Activated naive CD8-positive, alpha-beta T cell treated with anti-CD3 and anti-CD28 coated beads for 36 hours (primary cell): ENCODE data around the gene PRICKLE2. TPM values are rescaled to one million over a fixed set of nuclear protein-coding genes. Genes with fewer than 3 reads are reported as not detected.

ENCODE experiments used
- DNase-seq: peaks from one replicate; pipeline ENCODE4 v3.0.0; 2021
- H3K27ac Mint-ChIP-seq: one replicate; pipeline ENCODE4 v1.8.0; 2022; ENCODE audit warnings: mild to moderate bottlenecking, moderate library complexity, mixed read lengths
- H3K27me3 Mint-ChIP-seq: one replicate; pipeline ENCODE4 v1.8.0; 2022; ENCODE audit warnings: mild to moderate bottlenecking, mixed read lengths
- H3K36me3 Mint-ChIP-seq: one replicate; pipeline ENCODE4 v1.8.0; 2021; ENCODE audit warnings: mild to moderate bottlenecking, mixed read lengths
- H3K4me1 Mint-ChIP-seq: one replicate; pipeline ENCODE4 v1.8.0; 2021; ENCODE audit warnings: mixed read lengths
- H3K4me3 Mint-ChIP-seq: one replicate; pipeline ENCODE4 v1.8.0; 2022; ENCODE audit warnings: mild to moderate bottlenecking, moderate library complexity, mixed read lengths
- H3K9me3 Mint-ChIP-seq: one replicate; pipeline ENCODE4 v1.8.0; 2022; ENCODE audit warnings: mixed read lengths
- total RNA-seq, 2 experiments: library from RNA; stranded (reverse); gene quantifications; one replicate each; pipeline ENCODE4 v1.2.3, GENCODE V29; 2021

The PRICKLE2 gene
- not detected for total RNA-seq

GRCh38 chr3:64224826-64225610 is at the start of gene PRICKLE2:
Gene PRICKLE2 (minus strand): TSS chr3:64225466. CDS start chr3:64198927, 26,539 bp downstream.
- Mint-ChIP-seq H3K27me3 (peaks cover 33% of the 10 kb centered on the region), H3K4me3 (no peak within 1 kb of the TSS), H3K27ac (no peak within 1 kb of the TSS), H3K9me3 (no peaks in the 10 kb centered on the region), H3K36me3 (no peaks in the 10 kb centered on the region), H3K4me1 (peaks cover 2% of the 10 kb centered on the region)
- peak; percentile 1 for DNase-seq

- Mint-ChIP-seq H3K27me3 (peaks cover 25% of the 10 kb centered on the region), H3K9me3 (no peaks in the 10 kb centered on the region), H3K4me3 (no peak overlapping the region), H3K27ac (no peak overlapping the region), H3K36me3 (no peaks in the 10 kb centered on the region), H3K4me1 (no peaks in the 10 kb centered on the region)
- DNase-seq: no peak
Measured at GRCh38 chr3:64272842-64273241, 47.6 kb upstream of the PRICKLE2 start.

GRCh38 chr3:64272271-64272670 is 47.0 kb upstream of the PRICKLE2 start:
- Mint-ChIP-seq H3K27me3 (peaks cover 27% of the 10 kb centered on the region), H3K9me3 (no peaks in the 10 kb centered on the region), H3K27ac (no peak overlapping the region), H3K4me1 (no peaks in the 10 kb centered on the region), H3K4me3 (no peak overlapping the region), H3K36me3 (no peaks in the 10 kb centered on the region)
- DNase-seq: no peak

GRCh38 chr3:64271631-64272030 is 46.4 kb upstream of the PRICKLE2 start:
- Mint-ChIP-seq H3K4me3 (no peak overlapping the region), H3K9me3 (no peaks in the 10 kb centered on the region), H3K27ac (no peak overlapping the region), H3K27me3 (peaks cover 34% of the 10 kb centered on the region), H3K36me3 (no peaks in the 10 kb centered on the region), H3K4me1 (no peaks in the 10 kb centered on the region)
- no peak for DNase-seq

- no peaks in the 10 kb centered on the region for H3K4me1 Mint-ChIP-seq
- DNase-seq: no peak
- H3K27ac Mint-ChIP-seq: no peak overlapping the region
- H3K9me3 Mint-ChIP-seq: no peaks in the 10 kb centered on the region
- H3K36me3 Mint-ChIP-seq: no peaks in the 10 kb centered on the region
- H3K27me3 Mint-ChIP-seq: peaks cover 41% of the 10 kb centered on the region
- no peak overlapping the region for H3K4me3 Mint-ChIP-seq
Measured at GRCh38 chr3:64270866-64271260, 45.6 kb upstream of the PRICKLE2 start.

- H3K36me3 Mint-ChIP-seq: no peaks in the 10 kb centered on the region
- H3K9me3 Mint-ChIP-seq: no peaks in the 10 kb centered on the region
- DNase-seq: no peak
- no peak overlapping the region for H3K4me3 Mint-ChIP-seq
- peaks cover 46% of the 10 kb centered on the region for H3K27me3 Mint-ChIP-seq
- no peaks in the 10 kb centered on the region for H3K4me1 Mint-ChIP-seq
- H3K27ac Mint-ChIP-seq: no peak overlapping the region
Measured at GRCh38 chr3:64270142-64270865, 45.0 kb upstream of the PRICKLE2 start.

- Mint-ChIP-seq H3K36me3 (no peaks in the 10 kb centered on the region), H3K4me3 (no peak overlapping the region), H3K4me1 (no peaks in the 10 kb centered on the region), H3K27ac (no peak overlapping the region), H3K27me3 (peaks cover 51% of the 10 kb centered on the region), H3K9me3 (no peaks in the 10 kb centered on the region)
- DNase-seq: no peak
Measured at GRCh38 chr3:64268926-64269325, 43.7 kb upstream of the PRICKLE2 start.

- H3K4me3 Mint-ChIP-seq: no peak overlapping the region
- no peak for DNase-seq
- H3K27ac Mint-ChIP-seq: no peak overlapping the region
- peaks cover 48% of the 10 kb centered on the region for H3K27me3 Mint-ChIP-seq
- H3K4me1 Mint-ChIP-seq: no peaks in the 10 kb centered on the region
- H3K36me3 Mint-ChIP-seq: no peaks in the 10 kb centered on the region
- no peaks in the 10 kb centered on the region for H3K9me3 Mint-ChIP-seq
Measured at GRCh38 chr3:64267721-64268604, 42.7 kb upstream of the PRICKLE2 start.

GRCh38 chr3:64266983-64267382 is 41.7 kb upstream of the PRICKLE2 start:
- Mint-ChIP-seq H3K36me3 (no peaks in the 10 kb centered on the region), H3K4me3 (no peak overlapping the region), H3K27ac (no peak overlapping the region), H3K4me1 (no peaks in the 10 kb centered on the region), H3K27me3 (peaks cover 54% of the 10 kb centered on the region), H3K9me3 (no peaks in the 10 kb centered on the region)
- DNase-seq: no peak

- H3K4me1 Mint-ChIP-seq: no peaks in the 10 kb centered on the region
- DNase-seq: no peak
- H3K9me3 Mint-ChIP-seq: no peaks in the 10 kb centered on the region
- H3K27me3 Mint-ChIP-seq: peaks cover 51% of the 10 kb centered on the region
- H3K27ac Mint-ChIP-seq: no peak overlapping the region
- H3K4me3 Mint-ChIP-seq: no peak overlapping the region
- no peaks in the 10 kb centered on the region for H3K36me3 Mint-ChIP-seq
Measured at GRCh38 chr3:64266065-64266931, 41.0 kb upstream of the PRICKLE2 start.

GRCh38 chr3:64265646-64266045 is 40.4 kb upstream of the PRICKLE2 start:
- peaks cover 47% of the 10 kb centered on the region for H3K27me3 Mint-ChIP-seq
- H3K4me1 Mint-ChIP-seq: no peaks in the 10 kb centered on the region
- no peak for DNase-seq
- H3K9me3 Mint-ChIP-seq: no peaks in the 10 kb centered on the region
- H3K36me3 Mint-ChIP-seq: no peaks in the 10 kb centered on the region
- no peak overlapping the region for H3K4me3 Mint-ChIP-seq
- H3K27ac Mint-ChIP-seq: no peak overlapping the region

- H3K27ac Mint-ChIP-seq: no peak overlapping the region
- H3K27me3 Mint-ChIP-seq: peaks cover 47% of the 10 kb centered on the region
- DNase-seq: no peak
- no peak overlapping the region for H3K4me3 Mint-ChIP-seq
- H3K9me3 Mint-ChIP-seq: no peaks in the 10 kb centered on the region
- no peaks in the 10 kb centered on the region for H3K36me3 Mint-ChIP-seq
- H3K4me1 Mint-ChIP-seq: no peaks in the 10 kb centered on the region
Measured at GRCh38 chr3:64264501-64265109, 39.3 kb upstream of the PRICKLE2 start.

GRCh38 chr3:64262574-64263114 is 37.4 kb upstream of the PRICKLE2 start:
- H3K4me3 Mint-ChIP-seq: no peak overlapping the region
- H3K36me3 Mint-ChIP-seq: no peaks in the 10 kb centered on the region
- no peak for DNase-seq
- H3K27ac Mint-ChIP-seq: no peak overlapping the region
- H3K9me3 Mint-ChIP-seq: no peaks in the 10 kb centered on the region
- no peaks in the 10 kb centered on the region for H3K4me1 Mint-ChIP-seq
- peaks cover 37% of the 10 kb centered on the region for H3K27me3 Mint-ChIP-seq

- H3K4me1 Mint-ChIP-seq: no peaks in the 10 kb centered on the region
- no peak overlapping the region for H3K27ac Mint-ChIP-seq
- DNase-seq: no peak
- no peaks in the 10 kb centered on the region for H3K9me3 Mint-ChIP-seq
- H3K27me3 Mint-ChIP-seq: peaks cover 27% of the 10 kb centered on the region
- H3K4me3 Mint-ChIP-seq: no peak overlapping the region
- H3K36me3 Mint-ChIP-seq: no peaks in the 10 kb centered on the region
Measured at GRCh38 chr3:64260431-64260830, 35.2 kb upstream of the PRICKLE2 start.
